SJSA1 (cell line): ENCODE data around the gene PIP5KL1. TPM values are rescaled to one million over a fixed set of nuclear protein-coding genes. Genes with fewer than 3 reads are reported as not detected.

ENCODE experiments used
- DNase-seq, 2 experiments: peaks; one replicate each; pipeline ENCODE4 v3.0.0-alpha.2; 2015 to 2020; ENCODE audit warnings: low spot score in 2 of 2, low read depth in 1 of 2
- H3K27ac ChIP-seq: fragments of 250-450 bp; sonication (Bioruptor Pico); 2 replicates; pipeline ENCODE4 v1.5.1; 2020; ENCODE audit warnings: mild to moderate bottlenecking, moderate library complexity
- H3K27me3 ChIP-seq: fragments of 250-450 bp; sonication (Bioruptor Pico); replicated peaks from 2 replicates; pipeline ENCODE4 v1.5.1; 2020; ENCODE audit warnings: mild to moderate bottlenecking, moderate library complexity
- H3K36me3 ChIP-seq: fragments of 250-450 bp; sonication (Bioruptor Pico); 2 replicates; pipeline ENCODE4 v1.5.1; 2020; ENCODE audit warnings: mild to moderate bottlenecking
- H3K4me1 ChIP-seq: fragments of 250-450 bp; sonication (Bioruptor Pico); replicated peaks from 2 replicates; pipeline ENCODE4 v1.6.1; 2021; ENCODE audit warnings: mild to moderate bottlenecking
- H3K4me3 ChIP-seq: fragments of 250-450 bp; sonication (Bioruptor Pico); 2 replicates; pipeline ENCODE4 v1.5.1; 2020; ENCODE audit warnings: mild to moderate bottlenecking
- H3K9me3 ChIP-seq: fragments of 250-450 bp; sonication (Bioruptor Pico); replicated peaks from 2 replicates; pipeline ENCODE4 v1.5.1; 2020; ENCODE audit warnings: mild to moderate bottlenecking
- total RNA-seq: library from RNA; depleted of rRNA; stranded (reverse); fragments of >200 nt; shearing (Covaris generic); gene quantifications from 2 replicates; pipeline ENCODE4 v1.2.3, GENCODE V29; 2014

The PIP5KL1 gene
- total RNA-seq, 1 experiment from 2014 or later, result 1.6 TPM

GRCh38 chr9:127949827-127950512 lies 19.4 kb upstream of the PIP5KL1 start:
- Histone ChIP-seq H3K27me3 (no peaks in the 10 kb centered on the region), H3K9me3 (no peaks in the 10 kb centered on the region), H3K27ac (no peak overlapping the region), H3K36me3 (peaks cover 2% of the 10 kb centered on the region), H3K4me1 (no peaks in the 10 kb centered on the region), H3K4me3 (no peak overlapping the region)
- DNase-seq, result no peak

GRCh38 chr9:127947841-127948710 lies 17.5 kb upstream of the PIP5KL1 start:
- H3K4me1 ChIP-seq, result no peaks in the 10 kb centered on the region
- no peaks in the 10 kb centered on the region for H3K9me3 ChIP-seq
- peaks cover 20% of the 10 kb centered on the region for H3K36me3 ChIP-seq
- DNase-seq, result no peak
- no peaks in the 10 kb centered on the region for H3K27me3 ChIP-seq
- H3K4me3 ChIP-seq, result no peak overlapping the region
- H3K27ac ChIP-seq, result no peak overlapping the region

- no peak overlapping the region for H3K27ac ChIP-seq
- no peak for DNase-seq
- peaks cover 30% of the 10 kb centered on the region for H3K36me3 ChIP-seq
- H3K4me3 ChIP-seq, result no peak overlapping the region
- no peaks in the 10 kb centered on the region for H3K4me1 ChIP-seq
- no peaks in the 10 kb centered on the region for H3K9me3 ChIP-seq
- H3K27me3 ChIP-seq, result no peaks in the 10 kb centered on the region
Observed at GRCh38 chr9:127946728-127947127, 16.2 kb upstream of the PIP5KL1 start.

- Histone ChIP-seq H3K27ac (no peak overlapping the region), H3K4me1 (no peaks in the 10 kb centered on the region), H3K27me3 (no peaks in the 10 kb centered on the region), H3K4me3 (no peak overlapping the region), H3K36me3 (peaks cover 30% of the 10 kb centered on the region), H3K9me3 (no peaks in the 10 kb centered on the region)
- no peak for DNase-seq
Observed at GRCh38 chr9:127945942-127946341, 15.4 kb upstream of the PIP5KL1 start.

GRCh38 chr9:127945338-127945737 lies 14.8 kb upstream of the PIP5KL1 start:
- no peaks in the 10 kb centered on the region for H3K27me3 ChIP-seq
- H3K4me1 ChIP-seq, result no peaks in the 10 kb centered on the region
- H3K9me3 ChIP-seq, result no peaks in the 10 kb centered on the region
- H3K36me3 ChIP-seq, result peaks cover 30% of the 10 kb centered on the region
- no peak overlapping the region for H3K27ac ChIP-seq
- no peak for DNase-seq
- no peak overlapping the region for H3K4me3 ChIP-seq

- no peak overlapping the region for H3K4me3 ChIP-seq
- peaks cover 30% of the 10 kb centered on the region for H3K36me3 ChIP-seq
- no peak overlapping the region for H3K27ac ChIP-seq
- no peaks in the 10 kb centered on the region for H3K27me3 ChIP-seq
- H3K9me3 ChIP-seq, result no peaks in the 10 kb centered on the region
- no peaks in the 10 kb centered on the region for H3K4me1 ChIP-seq
- DNase-seq, result no peak
Observed at GRCh38 chr9:127944586-127945218, 14.1 kb upstream of the PIP5KL1 start.

GRCh38 chr9:127943731-127944144 lies 13.2 kb upstream of the PIP5KL1 start:
- Histone ChIP-seq H3K27ac (no peak overlapping the region), H3K36me3 (peaks cover 30% of the 10 kb centered on the region), H3K4me3 (no peak overlapping the region), H3K4me1 (no peaks in the 10 kb centered on the region), H3K9me3 (no peaks in the 10 kb centered on the region), H3K27me3 (no peaks in the 10 kb centered on the region)
- peak; percentile 57 to 84 for DNase-seq

GRCh38 chr9:127943011-127943662 lies 12.6 kb upstream of the PIP5KL1 start:
- H3K36me3 ChIP-seq, result peaks cover 30% of the 10 kb centered on the region
- H3K4me1 ChIP-seq, result peaks cover 3% of the 10 kb centered on the region
- no peak overlapping the region for H3K27ac ChIP-seq
- DNase-seq, result no peak
- no peaks in the 10 kb centered on the region for H3K27me3 ChIP-seq
- no peak overlapping the region for H3K4me3 ChIP-seq
- no peaks in the 10 kb centered on the region for H3K9me3 ChIP-seq

- peak; percentile 40 to 66 for DNase-seq
- no peaks in the 10 kb centered on the region for H3K27me3 ChIP-seq
- no peak overlapping the region for H3K27ac ChIP-seq
- H3K4me1 ChIP-seq, result peaks cover 8% of the 10 kb centered on the region
- no peaks in the 10 kb centered on the region for H3K9me3 ChIP-seq
- H3K4me3 ChIP-seq, result no peak overlapping the region
- H3K36me3 ChIP-seq, result peaks cover 30% of the 10 kb centered on the region
Observed at GRCh38 chr9:127942216-127943010, 11.8 kb upstream of the PIP5KL1 start.

- Histone ChIP-seq H3K27ac (no peak overlapping the region), H3K4me3 (no peak overlapping the region), H3K27me3 (no peaks in the 10 kb centered on the region), H3K9me3 (no peaks in the 10 kb centered on the region), H3K4me1 (peaks cover 8% of the 10 kb centered on the region), H3K36me3 (peaks cover 30% of the 10 kb centered on the region)
- DNase-seq, result no peak
Observed at GRCh38 chr9:127941961-127942215, 11.3 kb upstream of the PIP5KL1 start.

- no peak overlapping the region for H3K27ac ChIP-seq
- H3K4me3 ChIP-seq, result no peak overlapping the region
Observed at GRCh38 chr9:127941062-127941960, 10.7 kb upstream of the PIP5KL1 start.

GRCh38 chr9:127940593-127940992 lies 10.0 kb upstream of the PIP5KL1 start:
- Histone ChIP-seq H3K4me3 (no peak overlapping the region), H3K27ac (no peak overlapping the region), H3K4me1 (peaks cover 20% of the 10 kb centered on the region), H3K36me3 (peaks cover 37% of the 10 kb centered on the region), H3K27me3 (no peaks in the 10 kb centered on the region), H3K9me3 (no peaks in the 10 kb centered on the region)
- no peak for DNase-seq

More at GRCh38 chr9:127941062-127941960, 10.7 kb upstream of the PIP5KL1 start:
- Histone ChIP-seq H3K36me3 (peaks cover 30% of the 10 kb centered on the region), H3K27me3 (no peaks in the 10 kb centered on the region), H3K9me3 (no peaks in the 10 kb centered on the region), H3K4me1 (peaks cover 14% of the 10 kb centered on the region)
- no peak for DNase-seq
